ENCODE data around the gene DLX1.
"Not testable (repeated sequence)": the region's sequence is repeated elsewhere in the genome, so short reads cannot be mapped to it uniquely, and the experiment has no call there.

DLX1 gene

DNA sequence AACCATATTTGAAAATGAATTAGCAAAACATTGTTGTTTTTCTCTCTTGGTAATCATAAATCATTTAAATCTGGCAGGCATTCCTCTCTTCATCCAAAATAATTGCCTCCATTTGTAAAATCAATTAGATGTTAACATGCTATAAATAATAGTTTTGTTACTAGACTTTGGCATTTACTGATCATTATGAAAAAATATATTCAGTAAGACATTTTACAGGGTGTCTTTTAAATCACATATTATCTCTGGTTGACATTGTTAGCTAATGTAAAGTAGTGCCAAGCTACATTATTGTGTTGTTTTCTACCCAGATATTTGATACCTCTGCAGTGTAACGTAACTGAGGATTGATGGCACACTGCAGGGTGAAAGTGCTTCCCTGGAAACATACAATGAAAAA is 31.8 kb upstream of the DLX1 start:
- no peaks in the 10 kb centered on the region for H3K27me3 ChIP-seq (ENCODE audit: insufficient read depth, poor library complexity, severe bottlenecking)
- H3K4me3 ChIP-seq (ENCODE audit: severe bottlenecking), result no peak overlapping the region
- DNase-seq (ENCODE audit: low spot score), result no peak
- no peaks in the 10 kb centered on the region for H3K9me3 ChIP-seq (ENCODE audit: severe bottlenecking)
- no peaks in the 10 kb centered on the region for H3K36me3 ChIP-seq (ENCODE audit: low read depth)
- H3K4me1 ChIP-seq (ENCODE audit: insufficient read depth, poor library complexity, severe bottlenecking), result no peaks in the 10 kb centered on the region
- H3K27ac ChIP-seq (ENCODE audit: poor library complexity, severe bottlenecking), result no peak overlapping the region
- no peak for ATAC-seq (ENCODE audit: low read depth)
- TF ChIP-seq, protein P1, sequence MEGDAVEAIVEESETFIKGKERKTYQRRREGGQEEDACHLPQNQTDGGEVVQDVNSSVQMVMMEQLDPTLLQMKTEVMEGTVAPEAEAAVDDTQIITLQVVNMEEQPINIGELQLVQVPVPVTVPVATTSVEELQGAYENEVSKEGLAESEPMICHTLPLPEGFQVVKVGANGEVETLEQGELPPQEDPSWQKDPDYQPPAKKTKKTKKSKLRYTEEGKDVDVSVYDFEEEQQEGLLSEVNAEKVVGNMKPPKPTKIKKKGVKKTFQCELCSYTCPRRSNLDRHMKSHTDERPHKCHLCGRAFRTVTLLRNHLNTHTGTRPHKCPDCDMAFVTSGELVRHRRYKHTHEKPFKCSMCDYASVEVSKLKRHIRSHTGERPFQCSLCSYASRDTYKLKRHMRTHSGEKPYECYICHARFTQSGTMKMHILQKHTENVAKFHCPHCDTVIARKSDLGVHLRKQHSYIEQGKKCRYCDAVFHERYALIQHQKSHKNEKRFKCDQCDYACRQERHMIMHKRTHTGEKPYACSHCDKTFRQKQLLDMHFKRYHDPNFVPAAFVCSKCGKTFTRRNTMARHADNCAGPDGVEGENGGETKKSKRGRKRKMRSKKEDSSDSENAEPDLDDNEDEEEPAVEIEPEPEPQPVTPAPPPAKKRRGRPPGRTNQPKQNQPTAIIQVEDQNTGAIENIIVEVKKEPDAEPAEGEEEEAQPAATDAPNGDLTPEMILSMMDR (IDR thresholded peaks at IDR 0.05; ENCODE audit: poor library complexity, severe bottlenecking), result no peak

GRCh38 chr2:172056293-172056692 is 29.0 kb upstream of the DLX1 start:
- no peaks in the 10 kb centered on the region for H3K27me3 ChIP-seq (ENCODE audit: insufficient read depth, poor library complexity, severe bottlenecking)
- no peaks in the 10 kb centered on the region for H3K4me1 ChIP-seq (ENCODE audit: insufficient read depth, poor library complexity, severe bottlenecking)
- no peak overlapping the region for H3K4me3 ChIP-seq (ENCODE audit: severe bottlenecking)
- no peaks in the 10 kb centered on the region for H3K36me3 ChIP-seq (ENCODE audit: low read depth)
- H3K27ac ChIP-seq (ENCODE audit: poor library complexity, severe bottlenecking), result no peak overlapping the region
- TF ChIP-seq, protein P1 (IDR thresholded peaks at IDR 0.05; ENCODE audit: poor library complexity, severe bottlenecking), result no peak
- ATAC-seq (ENCODE audit: low read depth), result no peak
- no peak for DNase-seq (ENCODE audit: low spot score)
- H3K9me3 ChIP-seq (ENCODE audit: severe bottlenecking), result no peaks in the 10 kb centered on the region

GRCh38 chr2:172058660-172059059 is 26.6 kb upstream of the DLX1 start:
- no peak for DNase-seq (ENCODE audit: low spot score)
- Histone ChIP-seq H3K4me1 (ENCODE audit: insufficient read depth, poor library complexity, severe bottlenecking) (no peaks in the 10 kb centered on the region), H3K27ac (ENCODE audit: poor library complexity, severe bottlenecking) (no peak overlapping the region), H3K4me3 (ENCODE audit: severe bottlenecking) (no peak overlapping the region), H3K9me3 (ENCODE audit: severe bottlenecking) (no peaks in the 10 kb centered on the region), H3K27me3 (ENCODE audit: insufficient read depth, poor library complexity, severe bottlenecking) (no peaks in the 10 kb centered on the region), H3K36me3 (ENCODE audit: low read depth) (no peaks in the 10 kb centered on the region)
- TF ChIP-seq, protein P1 (IDR thresholded peaks at IDR 0.05; ENCODE audit: poor library complexity, severe bottlenecking), result no peak
- ATAC-seq (ENCODE audit: low read depth), result no peak

DNA sequence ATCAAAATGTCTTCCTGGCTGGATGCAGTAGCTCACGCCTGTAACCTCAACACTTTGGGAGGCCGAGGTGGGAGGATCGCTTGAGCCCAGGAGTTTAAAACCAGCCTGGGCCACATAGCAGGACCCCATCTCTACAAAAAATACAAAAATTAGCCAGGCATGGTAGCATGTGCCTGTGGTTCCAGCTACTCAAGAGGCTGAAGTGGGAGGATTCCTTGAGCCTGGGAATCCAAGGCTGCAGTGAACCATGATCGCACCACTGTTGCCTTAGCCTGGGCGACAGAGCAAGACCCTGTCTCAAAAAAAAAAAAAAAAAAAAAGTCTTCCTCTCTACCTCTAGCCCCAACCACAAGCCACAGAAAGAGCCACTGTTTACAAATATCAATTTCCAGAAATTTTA is 25.2 kb upstream of the DLX1 start:
- not testable (repeated sequence) for H3K4me3 ChIP-seq (ENCODE audit: severe bottlenecking); ATAC-seq (ENCODE audit: low read depth); H3K27ac ChIP-seq (ENCODE audit: poor library complexity, severe bottlenecking); H3K36me3 ChIP-seq (ENCODE audit: low read depth); H3K9me3 ChIP-seq (ENCODE audit: severe bottlenecking); H3K4me1 ChIP-seq (ENCODE audit: insufficient read depth, poor library complexity, severe bottlenecking); H3K27me3 ChIP-seq (ENCODE audit: insufficient read depth, poor library complexity, severe bottlenecking); DNase-seq (ENCODE audit: low spot score)

- no peaks in the 10 kb centered on the region for H3K27me3 ChIP-seq (ENCODE audit: insufficient read depth, poor library complexity, severe bottlenecking)
- ATAC-seq (ENCODE audit: low read depth) (no peak), DNase-seq (ENCODE audit: low spot score) (no peak)
- H3K27ac ChIP-seq (ENCODE audit: poor library complexity, severe bottlenecking), result no peak overlapping the region
- 0 out of 2 replicates have a peak, but pooled peaks cover 3% of the 10 kb centered on the region for H3K36me3 ChIP-seq (ENCODE audit: low read depth)
- no peaks in the 10 kb centered on the region for H3K9me3 ChIP-seq (ENCODE audit: severe bottlenecking)
- no peaks in the 10 kb centered on the region for H3K4me1 ChIP-seq (ENCODE audit: insufficient read depth, poor library complexity, severe bottlenecking)
- TF ChIP-seq, protein P1 (IDR thresholded peaks at IDR 0.05; ENCODE audit: poor library complexity, severe bottlenecking), result no peak
- no peak overlapping the region for H3K4me3 ChIP-seq (ENCODE audit: severe bottlenecking)
These were observed 22.8 kb upstream of the DLX1 start for GRCh38 chr2:172062402-172063004.

Data from RWPE2 (cell line).